ENCODE data around the gene SKI.

GRCh38 chr1:2358651-2359640 lies 130.8 kb downstream of the SKI start:
- TF ChIP-seq EZH2 (IDR thresholded peaks at IDR 0.05; ENCODE audit: insufficient read depth, low read length): no peak
- TF ChIP-seq, protein P1, sequence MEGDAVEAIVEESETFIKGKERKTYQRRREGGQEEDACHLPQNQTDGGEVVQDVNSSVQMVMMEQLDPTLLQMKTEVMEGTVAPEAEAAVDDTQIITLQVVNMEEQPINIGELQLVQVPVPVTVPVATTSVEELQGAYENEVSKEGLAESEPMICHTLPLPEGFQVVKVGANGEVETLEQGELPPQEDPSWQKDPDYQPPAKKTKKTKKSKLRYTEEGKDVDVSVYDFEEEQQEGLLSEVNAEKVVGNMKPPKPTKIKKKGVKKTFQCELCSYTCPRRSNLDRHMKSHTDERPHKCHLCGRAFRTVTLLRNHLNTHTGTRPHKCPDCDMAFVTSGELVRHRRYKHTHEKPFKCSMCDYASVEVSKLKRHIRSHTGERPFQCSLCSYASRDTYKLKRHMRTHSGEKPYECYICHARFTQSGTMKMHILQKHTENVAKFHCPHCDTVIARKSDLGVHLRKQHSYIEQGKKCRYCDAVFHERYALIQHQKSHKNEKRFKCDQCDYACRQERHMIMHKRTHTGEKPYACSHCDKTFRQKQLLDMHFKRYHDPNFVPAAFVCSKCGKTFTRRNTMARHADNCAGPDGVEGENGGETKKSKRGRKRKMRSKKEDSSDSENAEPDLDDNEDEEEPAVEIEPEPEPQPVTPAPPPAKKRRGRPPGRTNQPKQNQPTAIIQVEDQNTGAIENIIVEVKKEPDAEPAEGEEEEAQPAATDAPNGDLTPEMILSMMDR (IDR thresholded peaks at IDR 0.05; ENCODE audit: insufficient read depth, low read depth, low read length): no peak

Data from astrocyte (in vitro differentiated cells and primary cell).